HTR-8/SVneo (cell line): ENCODE data around the gene ATP1A4.

Source experiments
- DNase-seq: peaks from one replicate; pipeline ENCODE4 v3.0.0; 2011; ENCODE audit warnings: low spot score, mixed read lengths; ENCODE audit not compliant: insufficient read length
- FAIRE-seq: peaks from 2 replicates; lab custom pipeline; 2011; peaks lifted over from hg19 to GRCh38; lab: Jason Lieb, UNC

The ATP1A4 gene

DNA sequence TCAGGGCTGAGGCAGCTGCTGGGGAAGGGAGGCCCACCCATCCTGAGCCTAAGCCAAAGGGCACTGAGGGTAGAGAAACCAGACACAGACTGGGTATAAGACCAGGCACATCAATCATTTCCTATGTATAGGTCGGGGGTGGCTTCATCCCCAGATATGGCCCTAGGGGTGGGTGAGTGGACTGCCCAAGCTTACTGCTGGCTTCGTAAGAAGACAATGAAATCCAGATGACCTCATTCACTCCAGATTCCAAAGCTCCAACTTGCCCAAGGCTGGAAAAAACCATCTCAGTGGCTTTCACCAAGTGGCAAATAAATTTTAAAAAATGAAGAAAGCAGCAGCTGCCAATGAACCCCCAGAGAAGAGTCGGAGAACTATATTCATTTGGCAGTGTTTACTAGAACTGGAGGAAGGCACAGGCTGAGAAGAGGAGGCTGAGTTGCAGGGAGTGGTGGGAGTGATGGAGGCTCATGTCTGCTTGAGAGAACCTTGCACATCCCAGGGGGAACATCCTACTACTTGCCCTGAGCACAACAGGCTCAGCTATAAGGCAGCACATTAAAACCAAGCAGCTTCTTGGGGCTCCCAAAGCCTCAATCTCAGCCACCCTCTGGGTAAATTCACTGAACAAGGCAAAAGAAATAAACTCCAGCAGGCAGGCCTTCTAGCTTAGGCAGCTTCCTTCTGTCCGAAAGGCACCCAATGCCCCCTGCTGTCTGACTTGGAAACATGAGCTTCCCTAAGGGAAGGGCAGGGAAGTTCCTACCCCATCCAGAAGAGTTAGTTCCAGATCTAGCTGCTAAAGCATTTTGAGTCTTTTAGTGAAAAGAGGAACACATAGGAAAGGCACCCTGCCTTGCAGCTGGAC lies 67.9 kb downstream of the ATP1A4 start:
- DNase-seq (peak; percentile 33), FAIRE-seq (no peak)

DNA sequence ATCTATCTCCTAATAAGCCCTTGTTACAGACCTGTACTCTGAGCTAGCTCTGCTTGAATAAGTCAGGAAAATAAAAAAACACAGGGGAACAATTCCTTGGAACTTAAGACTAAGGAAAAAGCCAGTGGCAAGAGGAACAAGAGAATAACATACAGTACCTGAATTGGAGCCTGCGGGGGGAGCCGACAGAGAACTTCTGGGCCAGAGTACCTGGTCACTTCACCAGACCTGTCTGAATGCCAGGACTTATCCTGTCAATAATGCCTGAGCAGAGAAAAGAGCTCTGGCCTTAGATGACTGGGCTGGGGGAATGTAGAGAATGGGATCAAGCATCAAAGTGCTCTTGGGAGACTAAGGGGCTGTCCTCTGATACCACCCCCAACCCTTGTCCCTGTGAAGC lies 68.9 kb downstream of the ATP1A4 start:
- FAIRE-seq (no peak), DNase-seq (no peak)

DNA sequence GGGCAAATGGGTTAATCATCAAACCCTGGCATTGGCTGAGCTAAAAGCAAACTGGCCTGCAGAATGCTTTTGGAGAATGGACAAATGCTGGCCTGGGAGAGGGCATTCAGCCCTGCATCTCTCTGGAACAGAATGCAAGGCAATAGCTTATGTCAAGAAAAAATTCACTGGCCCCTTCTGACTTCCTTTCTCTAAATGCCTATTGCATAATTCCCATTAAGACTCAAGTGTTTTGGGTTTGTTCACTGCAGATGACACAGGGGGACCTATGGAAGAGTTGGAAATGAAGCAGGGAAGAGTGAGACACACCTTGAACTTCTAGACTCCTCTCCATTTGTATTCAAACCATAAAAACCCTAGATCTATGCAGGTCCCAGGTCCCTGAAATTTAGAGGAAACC lies 69.7 kb downstream of the ATP1A4 start:
- DNase-seq (no peak), FAIRE-seq (no peak)

GRCh38 chr1:160222546-160222945 lies 71.1 kb downstream of the ATP1A4 start:
- no peak for FAIRE-seq
- DNase-seq, result no peak

- DNase-seq, result no peak
- FAIRE-seq, result no peak
Measured at GRCh38 chr1:160224606-160225005, 73.2 kb downstream of the ATP1A4 start.

- FAIRE-seq (no peak), DNase-seq (no peak)
Measured at GRCh38 chr1:160225345-160225744, 73.9 kb downstream of the ATP1A4 start.

- DNase-seq, result no peak
- no peak for FAIRE-seq
Measured at GRCh38 chr1:160226623-160227022, 75.2 kb downstream of the ATP1A4 start.

DNA sequence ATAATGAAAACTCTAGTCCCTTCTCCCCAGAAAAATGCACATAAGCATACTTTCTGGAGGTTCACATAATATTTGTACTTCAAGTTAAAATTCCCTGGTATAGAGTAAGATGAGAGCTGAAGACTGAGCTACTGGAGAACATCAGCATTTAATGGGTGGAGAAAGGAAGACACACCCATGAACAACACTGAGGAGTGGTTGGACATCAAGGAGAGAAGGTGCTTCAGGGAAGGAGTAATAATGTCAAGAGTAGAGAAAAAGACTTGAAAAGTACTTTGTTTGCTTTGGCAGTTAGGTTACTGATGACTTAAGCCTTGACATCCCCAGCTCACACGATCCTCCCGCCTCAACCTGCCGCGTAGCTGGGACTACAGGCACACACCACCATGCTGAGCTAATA lies 75.6 kb downstream of the ATP1A4 start:
- FAIRE-seq (no peak), DNase-seq (no peak)

DNA sequence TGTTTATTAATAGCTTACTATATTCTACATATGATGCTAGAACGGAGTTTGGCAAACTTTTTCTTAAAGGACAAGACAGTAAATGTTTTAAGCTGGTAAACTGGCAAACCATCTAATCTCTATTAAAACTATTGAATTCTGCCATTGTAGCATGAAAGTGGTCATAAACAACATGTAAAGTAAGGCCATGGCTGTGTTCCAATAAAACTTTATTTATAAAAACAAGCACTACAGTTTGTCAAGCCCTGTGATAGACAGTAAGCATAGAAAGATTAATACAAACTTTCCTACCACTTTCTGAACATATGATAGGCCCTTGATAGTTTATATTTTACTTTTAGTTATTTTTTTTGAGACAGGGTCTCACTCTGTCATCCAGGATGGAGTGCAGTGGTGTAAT lies 76.2 kb downstream of the ATP1A4 start:
- FAIRE-seq, result no peak
- no peak for DNase-seq

DNA sequence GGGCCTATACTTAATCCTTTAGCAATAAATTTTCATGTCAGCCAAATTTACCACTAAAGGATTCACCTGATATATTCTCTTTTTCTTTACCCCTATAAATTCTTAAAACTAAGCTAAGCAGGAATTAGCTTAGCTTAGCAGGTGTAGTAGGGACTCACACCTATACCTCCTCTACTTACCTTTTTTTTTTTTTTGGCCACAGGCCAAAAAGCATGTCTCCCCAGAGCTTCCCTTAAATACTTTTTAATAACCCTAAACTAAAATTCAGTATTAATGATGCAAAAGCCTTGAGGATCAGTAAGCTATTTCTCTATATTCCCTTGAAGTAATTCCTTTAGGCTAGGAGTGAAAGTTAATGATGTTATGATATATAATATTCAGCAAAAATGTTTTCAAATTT lies 77.0 kb downstream of the ATP1A4 start:
- no peak for DNase-seq
- no peak for FAIRE-seq

- no peak for DNase-seq
- no peak for FAIRE-seq
Measured at GRCh38 chr1:160232911-160233310, 81.5 kb downstream of the ATP1A4 start.
